H1 (cell line): ENCODE results near the gene GRIK4. TPM values are rescaled to one million over a fixed set of nuclear protein-coding genes. Genes with fewer than 3 reads are reported as not detected.

Experiments
- CHD2 ChIP-seq: IDR thresholded peaks from 2 replicates; pipeline ENCODE4 v1.6.1; 2012; ENCODE audit warnings: low read length, improper control_type of control experiment
- CTCF ChIP-seq, 3 experiments: IDR thresholded peaks; 1 replicate in 2 of 3; 2 replicates in 1 of 3; pipeline versions ENCODE4 v1.5.1 to v1.6.1; 2011; ENCODE audit warnings: low read length in 3 of 3, mild to moderate bottlenecking in 3 of 3, inconsistent platforms in 2 of 3, low read depth in 1 of 3, moderate library complexity in 1 of 3; ENCODE audit not compliant: insufficient read depth in 1 of 3; ENCODE audit errors: control extremely low read depth in 1 of 3
- EGR1 ChIP-seq: IDR thresholded peaks from 2 replicates; pipeline ENCODE4 v1.6.1; 2011; ENCODE audit warnings: low read depth, low read length, borderline replicate concordance
- TBP ChIP-seq: IDR thresholded peaks from 2 replicates; pipeline ENCODE4 v1.6.1; 2011; ENCODE audit warnings: low read depth, low read length, improper control_type of control experiment
- TCF12 ChIP-seq: IDR thresholded peaks from 2 replicates; pipeline ENCODE4 v1.6.1; 2011; ENCODE audit warnings: low read depth, mild to moderate bottlenecking, low read length
- ZNF274 ChIP-seq: IDR thresholded peaks from 2 replicates; pipeline ENCODE4 v1.7.0; 2012; ENCODE audit warnings: low read length, borderline replicate concordance; ENCODE audit errors: extremely low read depth
- polyA plus RNA-seq, 7 experiments: library from polyadenylated mRNA; depleted of rRNA in 3 of 7; stranded (reverse) in 5 of 7; unstranded in 2 of 7; fragments of >200 nt in 5 of 7; fragments of 200-250 nt in 2 of 7; gene quantifications; 1 replicate in 5 of 7; 2 replicates in 1 of 7; 4 replicates in 1 of 7; pipeline versions ENCODE4 v1.2.1 to v1.2.3, GENCODE V29; 2011 to 2013; ENCODE audit warnings: missing spikeins in 2 of 7, mixed read lengths in 2 of 7
- total RNA-seq: library from RNA; stranded (reverse); fragmentation: NEBNext Ultra II Directional; extraction: Animal tissue kit (Norgen Biotek cat#: 25700); gene quantifications from 2 replicates; pipeline ENCODE4 v1.2.1, GENCODE V29; 2021
- TF ChIP-seq, protein P1 (sequence below): fragments of 300-600 bp; sonication (generic); IDR thresholded peaks from 2 replicates; pipeline ENCODE4 v1.7.1; 2012; ENCODE audit warnings: low read length, moderate library complexity, mild to moderate bottlenecking, inconsistent platforms; ENCODE audit not compliant: insufficient replicate concordance

Gene GRIK4
- total and polyA plus RNA-seq, 2 of the 8 experiments (the other 6 are each of a cell fraction or from before 2014, with no cell fraction given), result 1.2 to 2.9 TPM

DNA sequence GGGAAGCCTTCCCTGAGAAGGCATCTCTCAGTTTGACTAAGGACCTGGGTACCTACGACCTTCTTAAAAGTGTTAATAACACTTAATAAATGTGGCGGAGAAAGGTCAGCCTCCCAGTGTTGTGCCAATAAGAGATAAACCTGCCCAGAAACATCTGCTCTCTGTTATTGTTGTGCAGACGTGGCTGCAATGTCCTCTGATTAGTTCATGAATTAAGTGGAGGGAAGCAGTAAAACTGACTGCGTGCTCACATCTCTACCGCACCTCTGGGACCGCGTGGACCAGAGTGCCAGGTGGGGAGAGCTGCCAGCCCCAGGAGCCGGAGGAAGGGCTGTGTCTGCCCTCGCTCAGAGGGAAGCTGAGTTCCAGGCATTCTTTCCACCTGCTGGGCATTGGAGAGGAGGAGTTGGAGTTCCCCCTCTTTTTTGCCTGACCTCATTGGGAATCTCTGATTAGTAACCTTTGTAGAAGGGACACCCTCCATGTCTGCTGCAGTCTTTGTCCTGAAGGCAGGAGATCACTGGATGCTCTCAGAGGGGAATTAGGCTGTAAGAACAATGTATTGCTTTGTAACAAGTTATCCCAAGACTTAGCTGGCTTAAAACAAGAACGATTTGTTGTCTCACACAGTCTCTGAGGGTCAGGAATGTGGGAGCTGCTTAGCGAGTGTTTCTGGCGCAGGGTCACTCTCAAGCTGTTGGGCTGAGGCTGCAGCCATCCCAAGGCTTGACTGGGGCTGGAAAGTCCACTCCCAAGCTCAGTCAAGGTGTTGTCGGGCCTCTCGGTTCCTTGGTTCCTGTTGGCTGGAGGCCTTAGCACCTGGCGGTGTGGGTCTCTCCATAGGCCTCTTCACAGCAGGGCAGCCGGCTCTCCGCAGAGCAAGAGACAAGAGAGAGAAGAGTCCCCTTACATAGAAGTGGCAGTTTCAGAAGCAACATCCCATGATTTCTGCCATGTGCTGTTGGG, 264.7 kb downstream of the GRIK4 start (continued):
- TF ChIP-seq, protein P1, sequence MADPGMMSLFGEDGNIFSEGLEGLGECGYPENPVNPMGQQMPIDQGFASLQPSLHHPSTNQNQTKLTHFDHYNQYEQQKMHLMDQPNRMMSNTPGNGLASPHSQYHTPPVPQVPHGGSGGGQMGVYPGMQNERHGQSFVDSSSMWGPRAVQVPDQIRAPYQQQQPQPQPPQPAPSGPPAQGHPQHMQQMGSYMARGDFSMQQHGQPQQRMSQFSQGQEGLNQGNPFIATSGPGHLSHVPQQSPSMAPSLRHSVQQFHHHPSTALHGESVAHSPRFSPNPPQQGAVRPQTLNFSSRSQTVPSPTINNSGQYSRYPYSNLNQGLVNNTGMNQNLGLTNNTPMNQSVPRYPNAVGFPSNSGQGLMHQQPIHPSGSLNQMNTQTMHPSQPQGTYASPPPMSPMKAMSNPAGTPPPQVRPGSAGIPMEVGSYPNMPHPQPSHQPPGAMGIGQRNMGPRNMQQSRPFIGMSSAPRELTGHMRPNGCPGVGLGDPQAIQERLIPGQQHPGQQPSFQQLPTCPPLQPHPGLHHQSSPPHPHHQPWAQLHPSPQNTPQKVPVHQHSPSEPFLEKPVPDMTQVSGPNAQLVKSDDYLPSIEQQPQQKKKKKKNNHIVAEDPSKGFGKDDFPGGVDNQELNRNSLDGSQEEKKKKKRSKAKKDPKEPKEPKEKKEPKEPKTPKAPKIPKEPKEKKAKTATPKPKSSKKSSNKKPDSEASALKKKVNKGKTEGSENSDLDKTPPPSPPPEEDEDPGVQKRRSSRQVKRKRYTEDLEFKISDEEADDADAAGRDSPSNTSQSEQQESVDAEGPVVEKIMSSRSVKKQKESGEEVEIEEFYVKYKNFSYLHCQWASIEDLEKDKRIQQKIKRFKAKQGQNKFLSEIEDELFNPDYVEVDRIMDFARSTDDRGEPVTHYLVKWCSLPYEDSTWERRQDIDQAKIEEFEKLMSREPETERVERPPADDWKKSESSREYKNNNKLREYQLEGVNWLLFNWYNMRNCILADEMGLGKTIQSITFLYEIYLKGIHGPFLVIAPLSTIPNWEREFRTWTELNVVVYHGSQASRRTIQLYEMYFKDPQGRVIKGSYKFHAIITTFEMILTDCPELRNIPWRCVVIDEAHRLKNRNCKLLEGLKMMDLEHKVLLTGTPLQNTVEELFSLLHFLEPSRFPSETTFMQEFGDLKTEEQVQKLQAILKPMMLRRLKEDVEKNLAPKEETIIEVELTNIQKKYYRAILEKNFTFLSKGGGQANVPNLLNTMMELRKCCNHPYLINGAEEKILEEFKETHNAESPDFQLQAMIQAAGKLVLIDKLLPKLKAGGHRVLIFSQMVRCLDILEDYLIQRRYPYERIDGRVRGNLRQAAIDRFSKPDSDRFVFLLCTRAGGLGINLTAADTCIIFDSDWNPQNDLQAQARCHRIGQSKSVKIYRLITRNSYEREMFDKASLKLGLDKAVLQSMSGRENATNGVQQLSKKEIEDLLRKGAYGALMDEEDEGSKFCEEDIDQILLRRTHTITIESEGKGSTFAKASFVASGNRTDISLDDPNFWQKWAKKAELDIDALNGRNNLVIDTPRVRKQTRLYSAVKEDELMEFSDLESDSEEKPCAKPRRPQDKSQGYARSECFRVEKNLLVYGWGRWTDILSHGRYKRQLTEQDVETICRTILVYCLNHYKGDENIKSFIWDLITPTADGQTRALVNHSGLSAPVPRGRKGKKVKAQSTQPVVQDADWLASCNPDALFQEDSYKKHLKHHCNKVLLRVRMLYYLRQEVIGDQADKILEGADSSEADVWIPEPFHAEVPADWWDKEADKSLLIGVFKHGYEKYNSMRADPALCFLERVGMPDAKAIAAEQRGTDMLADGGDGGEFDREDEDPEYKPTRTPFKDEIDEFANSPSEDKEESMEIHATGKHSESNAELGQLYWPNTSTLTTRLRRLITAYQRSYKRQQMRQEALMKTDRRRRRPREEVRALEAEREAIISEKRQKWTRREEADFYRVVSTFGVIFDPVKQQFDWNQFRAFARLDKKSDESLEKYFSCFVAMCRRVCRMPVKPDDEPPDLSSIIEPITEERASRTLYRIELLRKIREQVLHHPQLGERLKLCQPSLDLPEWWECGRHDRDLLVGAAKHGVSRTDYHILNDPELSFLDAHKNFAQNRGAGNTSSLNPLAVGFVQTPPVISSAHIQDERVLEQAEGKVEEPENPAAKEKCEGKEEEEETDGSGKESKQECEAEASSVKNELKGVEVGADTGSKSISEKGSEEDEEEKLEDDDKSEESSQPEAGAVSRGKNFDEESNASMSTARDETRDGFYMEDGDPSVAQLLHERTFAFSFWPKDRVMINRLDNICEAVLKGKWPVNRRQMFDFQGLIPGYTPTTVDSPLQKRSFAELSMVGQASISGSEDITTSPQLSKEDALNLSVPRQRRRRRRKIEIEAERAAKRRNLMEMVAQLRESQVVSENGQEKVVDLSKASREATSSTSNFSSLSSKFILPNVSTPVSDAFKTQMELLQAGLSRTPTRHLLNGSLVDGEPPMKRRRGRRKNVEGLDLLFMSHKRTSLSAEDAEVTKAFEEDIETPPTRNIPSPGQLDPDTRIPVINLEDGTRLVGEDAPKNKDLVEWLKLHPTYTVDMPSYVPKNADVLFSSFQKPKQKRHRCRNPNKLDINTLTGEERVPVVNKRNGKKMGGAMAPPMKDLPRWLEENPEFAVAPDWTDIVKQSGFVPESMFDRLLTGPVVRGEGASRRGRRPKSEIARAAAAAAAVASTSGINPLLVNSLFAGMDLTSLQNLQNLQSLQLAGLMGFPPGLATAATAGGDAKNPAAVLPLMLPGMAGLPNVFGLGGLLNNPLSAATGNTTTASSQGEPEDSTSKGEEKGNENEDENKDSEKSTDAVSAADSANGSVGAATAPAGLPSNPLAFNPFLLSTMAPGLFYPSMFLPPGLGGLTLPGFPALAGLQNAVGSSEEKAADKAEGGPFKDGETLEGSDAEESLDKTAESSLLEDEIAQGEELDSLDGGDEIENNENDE, result no peak
- no peak for TF ChIP-seq TBP
- no peak for TF ChIP-seq CHD2
- 0 out of 2 replicates have a peak, but pooled peaks have one; percentile 62 for TF ChIP-seq TCF12
- TF ChIP-seq CTCF (IDR thresholded peaks at IDR 0.05; ENCODE audit: control extremely low read depth in 1 of 3, insufficient read depth in 1 of 3, low read depth in 1 of 3, low read length in 3 of 3), result no peak
- no peak for TF ChIP-seq EGR1
- no peak for TF ChIP-seq ZNF274
